ENCODE results near the gene EXT2. TPM values are rescaled to one million over a fixed set of nuclear protein-coding genes. Genes with fewer than 3 reads are reported as not detected.

Gene EXT2
- total RNA-seq, 1 donor from 2014 or later: 78.6 TPM

DNA sequence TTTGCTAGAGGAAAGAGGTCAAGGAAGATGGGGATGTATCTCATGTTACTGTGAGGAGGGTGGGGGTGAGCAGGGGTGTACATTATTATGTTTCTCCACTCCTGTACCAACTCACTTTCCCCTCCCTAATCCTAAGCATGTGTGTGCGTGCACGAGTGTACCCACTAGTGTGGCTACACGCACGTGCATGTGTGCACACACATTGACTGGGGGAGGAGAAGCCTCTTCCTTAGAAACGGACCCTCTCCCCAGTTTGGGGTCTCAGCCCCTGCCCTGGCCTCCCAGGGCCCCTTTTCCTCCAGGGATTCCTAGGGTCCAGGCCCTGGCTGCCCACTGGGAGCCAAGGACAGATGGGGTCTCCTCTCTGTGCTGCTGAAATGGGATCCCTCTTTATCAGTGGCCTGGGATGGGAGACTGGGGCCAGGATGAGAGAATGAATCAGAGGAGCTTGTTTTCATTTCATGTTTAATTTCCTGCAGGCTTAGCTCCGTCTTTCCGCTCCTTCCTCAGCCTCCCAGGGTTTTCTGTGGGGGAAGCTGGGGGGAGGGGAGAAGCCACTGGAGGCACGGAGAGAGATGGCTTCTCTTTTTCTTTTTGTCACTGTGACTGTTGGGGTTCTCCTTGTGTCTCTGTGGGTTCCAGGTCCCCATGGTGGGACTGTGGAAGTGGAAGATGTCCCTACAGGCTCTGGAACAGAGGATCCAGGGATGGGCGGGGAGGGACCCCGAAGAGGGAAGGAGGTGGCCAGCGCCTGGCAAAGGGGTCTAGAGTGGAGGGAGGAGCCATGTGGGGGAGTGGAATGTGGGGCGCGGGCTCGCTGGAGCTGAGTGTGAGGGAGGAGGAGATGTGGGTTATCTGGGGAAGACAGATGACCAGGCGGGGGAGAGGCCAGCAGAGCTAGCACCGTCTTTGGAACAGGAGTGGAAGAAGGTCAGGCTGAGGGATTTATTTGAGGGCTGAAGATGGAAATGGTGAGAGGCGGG lies 174.2 kb downstream of the EXT2 start:
- TF ChIP-seq POLR2AphosphoS5 (IDR thresholded peaks at IDR 0.05; ENCODE audit: insufficient read depth in 1 of 2, low read depth in 1 of 2): no peak
- no peak for TF ChIP-seq POLR2A (IDR thresholded peaks at IDR 0.05)
- no peaks in the 10 kb centered on the region for H3K27me3 ChIP-seq
- H3K27ac ChIP-seq: no peak overlapping the region
- H3K36me3 ChIP-seq: no peaks in the 10 kb centered on the region
- H3K4me3 ChIP-seq: no peak overlapping the region
- H3K9me3 ChIP-seq: no peaks in the 10 kb centered on the region
- H3K4me1 ChIP-seq: no peaks in the 10 kb centered on the region
- intact Hi-C loops (cut with DNase I): no loop called here
- DNase-seq (ENCODE audit: extremely low spot score in 2 of 2): no peak

DNA sequence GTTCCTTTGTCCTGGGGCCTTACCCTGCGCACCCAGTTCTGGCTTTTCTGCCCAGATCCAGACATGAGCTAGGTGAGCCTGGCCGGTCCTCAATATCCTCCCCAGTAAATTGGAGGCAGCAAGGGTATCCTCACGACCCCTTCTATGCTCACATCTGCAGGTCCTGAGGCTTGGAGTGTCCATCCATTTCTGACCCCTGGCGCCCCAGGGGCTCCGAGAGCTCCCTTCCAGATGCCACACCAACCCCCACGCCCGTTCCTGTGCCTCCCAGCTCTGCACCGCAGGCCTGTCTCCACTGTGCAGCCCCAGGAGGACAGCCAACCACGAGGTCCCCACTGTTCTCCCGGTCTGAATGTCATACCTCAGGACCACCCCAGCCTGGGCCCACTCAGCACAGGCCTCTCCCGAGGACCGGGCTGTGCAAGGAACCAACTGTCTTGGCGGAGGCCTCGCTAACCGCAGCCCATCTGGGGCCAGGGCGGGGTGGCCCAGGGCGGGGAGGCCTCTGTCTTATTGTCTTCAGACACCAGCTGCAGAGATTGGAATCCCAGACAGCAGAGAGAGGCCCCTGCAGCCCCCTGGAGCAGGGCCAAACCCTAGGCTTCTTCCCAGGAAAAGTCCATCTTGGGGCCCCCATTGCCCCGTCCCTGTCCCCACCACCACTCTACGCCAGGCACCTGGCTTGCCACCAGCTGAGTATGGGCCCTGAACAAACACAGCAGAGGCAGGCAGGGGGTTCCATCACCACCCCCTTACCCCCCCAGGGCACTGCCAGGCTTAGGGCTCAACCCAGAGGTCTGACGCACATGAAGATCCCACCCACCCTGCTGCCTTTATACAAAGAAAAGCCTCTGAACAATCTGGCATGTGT lies 175.2 kb downstream of the EXT2 start:
- Histone ChIP-seq H3K9me3 (no peaks in the 10 kb centered on the region), H3K4me3 (no peak overlapping the region), H3K36me3 (no peaks in the 10 kb centered on the region), H3K4me1 (no peaks in the 10 kb centered on the region), H3K27me3 (no peaks in the 10 kb centered on the region), H3K27ac (no peak overlapping the region)
- intact Hi-C loops (cut with DNase I): no loop called here
- DNase-seq (ENCODE audit: extremely low spot score in 2 of 2): no peak
- no peak for TF ChIP-seq POLR2A (IDR thresholded peaks at IDR 0.05)
- TF ChIP-seq, protein P1, sequence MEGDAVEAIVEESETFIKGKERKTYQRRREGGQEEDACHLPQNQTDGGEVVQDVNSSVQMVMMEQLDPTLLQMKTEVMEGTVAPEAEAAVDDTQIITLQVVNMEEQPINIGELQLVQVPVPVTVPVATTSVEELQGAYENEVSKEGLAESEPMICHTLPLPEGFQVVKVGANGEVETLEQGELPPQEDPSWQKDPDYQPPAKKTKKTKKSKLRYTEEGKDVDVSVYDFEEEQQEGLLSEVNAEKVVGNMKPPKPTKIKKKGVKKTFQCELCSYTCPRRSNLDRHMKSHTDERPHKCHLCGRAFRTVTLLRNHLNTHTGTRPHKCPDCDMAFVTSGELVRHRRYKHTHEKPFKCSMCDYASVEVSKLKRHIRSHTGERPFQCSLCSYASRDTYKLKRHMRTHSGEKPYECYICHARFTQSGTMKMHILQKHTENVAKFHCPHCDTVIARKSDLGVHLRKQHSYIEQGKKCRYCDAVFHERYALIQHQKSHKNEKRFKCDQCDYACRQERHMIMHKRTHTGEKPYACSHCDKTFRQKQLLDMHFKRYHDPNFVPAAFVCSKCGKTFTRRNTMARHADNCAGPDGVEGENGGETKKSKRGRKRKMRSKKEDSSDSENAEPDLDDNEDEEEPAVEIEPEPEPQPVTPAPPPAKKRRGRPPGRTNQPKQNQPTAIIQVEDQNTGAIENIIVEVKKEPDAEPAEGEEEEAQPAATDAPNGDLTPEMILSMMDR (IDR thresholded peaks at IDR 0.05): no peak
- no peak for TF ChIP-seq POLR2AphosphoS5 (IDR thresholded peaks at IDR 0.05; ENCODE audit: insufficient read depth in 1 of 2, low read depth in 1 of 2)

DNA sequence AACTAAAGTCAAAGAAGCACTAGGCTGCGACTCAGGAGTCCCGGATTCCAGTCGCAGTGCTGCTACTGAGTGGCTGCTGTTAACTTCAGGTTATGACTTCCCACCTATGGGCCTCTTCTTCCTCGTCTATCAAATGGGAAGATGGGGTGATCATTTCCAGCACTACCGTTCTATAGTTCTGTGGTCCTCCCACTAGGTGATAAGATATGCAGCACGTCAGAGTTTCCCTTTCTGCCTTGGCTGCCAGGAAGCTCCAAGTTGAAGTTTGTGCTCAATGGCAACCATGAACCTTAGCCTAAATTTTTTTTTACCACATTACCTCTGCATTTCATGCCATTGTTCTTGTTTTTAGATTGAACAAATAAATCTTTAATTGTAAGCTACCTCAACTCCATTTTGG lies 175.8 kb downstream of the EXT2 start:
- TF ChIP-seq POLR2A (IDR thresholded peaks at IDR 0.05): no peak
- TF ChIP-seq, protein P1 (IDR thresholded peaks at IDR 0.05): no peak
- no peak for TF ChIP-seq POLR2AphosphoS5 (IDR thresholded peaks at IDR 0.05; ENCODE audit: insufficient read depth in 1 of 2, low read depth in 1 of 2)
- no peaks in the 10 kb centered on the region for H3K4me1 ChIP-seq

DNA sequence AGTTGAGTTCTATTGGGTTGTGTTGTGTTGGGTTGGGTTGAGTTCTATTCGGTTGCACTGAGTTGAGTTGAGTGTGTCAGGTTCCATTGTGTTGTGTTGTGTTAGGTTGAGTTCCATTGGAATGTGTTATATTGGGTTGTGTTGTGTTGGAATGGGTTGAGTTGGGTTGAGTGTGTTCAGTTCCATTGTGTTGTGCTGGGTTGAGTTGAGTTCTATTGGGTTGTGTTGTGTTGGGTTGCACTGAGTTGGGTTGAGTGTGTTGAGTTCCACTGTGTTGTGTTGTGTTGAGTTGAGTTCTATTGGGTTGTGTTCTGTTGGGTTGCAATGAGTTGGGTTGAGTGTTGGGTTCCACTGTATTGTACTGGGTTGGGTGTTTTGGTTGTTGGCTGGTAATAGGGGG lies 178.9 kb downstream of the EXT2 start:
- no peak overlapping the region for H3K4me3 ChIP-seq
- DNase-seq (ENCODE audit: extremely low spot score in 2 of 2): no peak
- H3K4me1 ChIP-seq: peaks cover 7% of the 10 kb centered on the region
- no peak overlapping the region for H3K27ac ChIP-seq
- intact Hi-C loops (cut with DNase I): no loop called here
- no peaks in the 10 kb centered on the region for H3K9me3 ChIP-seq
- TF ChIP-seq POLR2AphosphoS5 (IDR thresholded peaks at IDR 0.05; ENCODE audit: insufficient read depth in 1 of 2, low read depth in 1 of 2): no peak
- no peaks in the 10 kb centered on the region for H3K36me3 ChIP-seq
- H3K27me3 ChIP-seq: no peaks in the 10 kb centered on the region

More for the DNA sequence above, 175.8 kb downstream of the EXT2 start:
- Histone ChIP-seq H3K27me3 (no peaks in the 10 kb centered on the region), H3K36me3 (no peaks in the 10 kb centered on the region), H3K27ac (no peak overlapping the region), H3K9me3 (no peaks in the 10 kb centered on the region), H3K4me3 (no peak overlapping the region)
- intact Hi-C loops (cut with DNase I): no loop called here
- no peak for DNase-seq (ENCODE audit: extremely low spot score in 2 of 2)

DNA sequence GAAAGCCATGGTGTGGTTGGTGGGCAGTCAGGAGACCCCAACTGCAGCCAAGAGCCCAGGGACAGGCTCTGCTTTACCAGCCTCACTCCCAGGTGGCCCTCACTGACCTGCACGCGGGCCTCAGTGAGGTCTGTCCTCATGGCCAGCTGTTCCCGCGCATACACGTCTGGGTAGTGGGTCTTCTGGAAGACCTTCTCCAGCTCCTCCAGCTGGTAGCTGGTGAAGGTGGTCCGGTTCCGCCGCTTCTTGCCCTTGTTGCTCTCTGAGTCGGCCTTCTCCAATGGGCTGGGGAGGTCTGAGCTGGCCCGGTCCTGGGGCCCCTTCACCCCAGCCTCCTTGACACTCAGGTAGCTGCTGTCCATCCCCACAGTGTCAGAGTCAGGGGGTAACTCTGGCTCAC lies 179.8 kb downstream of the EXT2 start:
- peaks cover 7% of the 10 kb centered on the region for H3K4me1 ChIP-seq
- DNase-seq (ENCODE audit: extremely low spot score in 2 of 2): no peak
- TF ChIP-seq, protein P1 (IDR thresholded peaks at IDR 0.05): no peak
- TF ChIP-seq POLR2AphosphoS5 (IDR thresholded peaks at IDR 0.05; ENCODE audit: insufficient read depth in 1 of 2, low read depth in 1 of 2) (no peak), POLR2A (IDR thresholded peaks at IDR 0.05) (no peak)
- no peak overlapping the region for H3K27ac ChIP-seq
- H3K4me3 ChIP-seq: no peak overlapping the region
- no peaks in the 10 kb centered on the region for H3K9me3 ChIP-seq
- intact Hi-C loops (cut with DNase I): no loop called here
- no peaks in the 10 kb centered on the region for H3K36me3 ChIP-seq
- no peaks in the 10 kb centered on the region for H3K27me3 ChIP-seq
